Posterior cingulate gyrus (tissue), 11 donors: ENCODE measurements around the gene MYH7B.

Source experiments
- DNase-seq, 10 donors: peaks; one replicate each; pipeline versions ENCODE4 v3.0.0 to v3.0.0-alpha.2; 2020 to 2021; ENCODE audit warnings: mixed read lengths in 3 of 10
- intact Hi-C: fragments of 100-400 bp; cut with DNase I; formaldehyde crosslinking; loops from one replicate; pipeline ENCODE4 v1.15.1; 2023

Gene MYH7B

GRCh38 chr20:34971561-34972235 lies 16.0 kb downstream of the MYH7B start:
- peak in 2 of 10 donors; percentile 58 to 74 for DNase-seq
- intact Hi-C loops, result loop anchor here (5.0 kb wide), 1 partner anchor 121 kb away; the partner anchor contains the start of gene TRPC4AP

DNA sequence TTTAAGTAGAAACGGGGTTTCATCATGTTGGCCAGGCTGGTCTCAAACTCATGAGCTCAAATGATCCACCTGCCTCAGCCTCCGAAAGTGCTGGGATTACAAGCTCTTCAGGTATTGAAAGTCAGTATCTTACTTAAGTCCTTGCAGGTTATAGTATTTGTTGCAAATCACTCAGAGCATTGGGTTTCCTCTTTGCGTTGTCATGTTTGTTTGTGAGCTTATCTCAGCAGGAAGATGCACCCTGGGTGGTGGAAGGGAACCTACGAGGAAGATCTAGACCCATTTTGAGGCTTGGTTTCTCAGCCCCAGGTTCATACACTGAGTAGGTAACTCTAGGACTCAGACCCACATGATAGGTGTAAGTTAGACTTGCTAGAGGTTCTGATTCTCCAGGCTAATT lies 18.6 kb downstream of the MYH7B start:
- peak in 1 of 10 donors; percentile 12 for DNase-seq
- intact Hi-C loops, result loop anchor here (5.0 kb wide), 1 partner anchor 118 kb away; the partner anchor contains the start of gene TRPC4AP

DNA sequence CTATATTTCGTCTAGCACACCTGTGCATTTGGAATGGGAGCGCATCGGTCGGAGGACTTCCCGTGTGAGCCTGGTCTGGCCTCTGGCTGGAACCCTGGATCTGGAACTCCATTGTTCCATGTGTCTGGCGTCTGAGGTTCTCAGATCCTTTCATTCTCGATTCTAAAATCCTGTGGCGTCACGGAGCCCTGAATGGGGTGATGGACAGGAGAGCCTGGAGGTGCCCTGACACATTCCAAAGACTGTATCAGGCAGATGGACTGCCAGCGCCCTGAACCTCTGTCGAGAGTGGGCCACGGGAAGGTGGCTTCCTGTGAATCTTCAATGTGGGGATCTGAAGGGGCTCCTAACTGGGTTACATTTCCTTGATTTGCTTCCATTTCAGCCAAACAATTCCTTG lies 20.6 kb downstream of the MYH7B start:
- DNase-seq, result peak in 2 of 10 donors; percentile 34 to 47
- intact Hi-C loops, result no loop called here

DNA sequence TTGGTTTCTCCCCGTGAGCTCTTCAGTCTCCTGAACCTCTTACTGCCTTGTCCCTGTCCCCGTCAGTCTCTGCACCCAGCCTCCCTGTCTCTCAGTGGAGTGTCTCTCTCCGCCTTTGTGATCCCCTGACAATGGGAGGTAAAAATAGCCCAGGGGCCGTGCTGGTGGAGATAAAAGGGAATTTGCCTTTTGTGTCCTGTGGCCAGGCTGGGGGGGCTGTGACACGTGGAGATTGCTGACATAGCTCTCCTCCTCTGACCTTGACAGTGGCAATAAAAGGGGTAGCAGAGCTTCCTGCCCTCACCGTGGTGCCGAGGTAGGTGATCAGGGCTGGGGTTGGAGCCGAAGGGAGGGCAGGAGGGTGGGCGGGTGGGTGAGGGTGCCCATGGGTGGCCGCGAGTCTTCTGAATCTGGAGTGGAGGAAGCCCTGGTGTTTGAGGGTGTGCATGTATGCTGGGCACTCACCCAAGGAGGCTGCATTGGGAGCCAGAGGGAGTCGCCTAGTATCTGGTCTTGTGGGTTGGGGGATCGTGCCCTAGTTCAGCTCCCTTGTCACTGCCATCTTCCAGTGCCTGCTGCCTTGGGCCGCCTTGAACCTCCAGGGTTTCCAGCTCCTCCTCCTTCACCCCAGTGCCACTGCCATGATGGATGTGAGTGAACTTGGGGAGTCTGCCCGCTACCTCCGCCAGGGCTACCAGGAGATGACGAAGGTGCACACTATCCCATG lies 21.9 kb downstream of the MYH7B start:
- intact Hi-C loops, result no loop called here

GRCh38 chr20:34978092-34978744 lies 22.6 kb downstream of the MYH7B start:
- intact Hi-C loops, result no loop called here
- DNase-seq, result peak in 3 of 10 donors; percentile 18 to 66 (median 31)

More for the DNA sequence above, 21.9 kb downstream of the MYH7B start:
- peak in 3 of 10 donors; percentile 42 to 55 (median 45) for DNase-seq

GRCh38 chr20:34979366-34980153 lies 23.9 kb downstream of the MYH7B start:
- DNase-seq, result peak in 3 of 10 donors; percentile 43 to 77 (median 69)
- intact Hi-C loops, result no loop called here

- intact Hi-C loops, result no loop called here
- DNase-seq, result peak in 3 of 10 donors; percentile 47 to 77 (median 54)
These were observed 25.0 kb downstream of the MYH7B start for GRCh38 chr20:34980543-34981233.

DNA sequence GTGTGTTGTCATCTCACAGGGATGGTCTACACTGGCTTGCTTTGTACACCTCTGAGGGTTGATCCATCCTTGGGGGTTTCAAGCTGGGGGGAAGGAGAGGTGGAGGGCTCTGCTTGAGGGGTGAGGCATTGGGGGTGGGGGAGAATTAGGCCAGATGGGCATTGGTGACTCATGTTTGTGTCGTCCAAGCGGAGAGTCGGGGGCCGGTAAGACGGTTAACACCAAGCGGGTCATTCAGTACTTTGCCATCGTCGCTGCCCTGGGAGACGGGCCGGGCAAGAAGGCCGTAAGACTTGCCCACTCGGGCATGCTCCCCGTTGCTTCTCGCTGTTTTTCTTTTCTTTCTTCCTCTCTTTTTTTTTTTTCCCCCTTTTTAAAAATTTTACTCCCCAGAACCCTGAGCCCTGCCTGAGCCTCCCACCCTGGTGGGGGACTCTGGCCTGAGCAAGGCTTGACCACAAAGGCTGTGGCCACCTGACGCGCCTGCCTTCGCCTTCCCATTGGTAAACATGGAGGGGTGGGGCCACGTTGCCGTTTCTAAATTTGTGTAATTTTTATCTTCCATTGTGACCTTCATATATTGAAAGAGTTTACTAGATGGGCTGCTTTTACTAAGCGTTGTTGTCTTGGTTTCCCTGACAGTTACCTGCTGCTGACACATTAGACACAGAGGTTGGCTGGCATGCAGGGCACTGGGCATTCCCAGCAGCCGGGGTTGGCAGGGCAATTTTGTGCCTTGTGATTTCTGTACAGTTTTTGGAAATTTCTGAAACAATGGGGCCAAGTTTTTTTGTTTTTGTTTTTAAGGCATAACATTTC lies 26.8 kb downstream of the MYH7B start:
- peak in 3 of 10 donors; percentile 37 to 83 (median 63) for DNase-seq
- intact Hi-C loops, result no loop called here

GRCh38 chr20:34983089-34983820 lies 27.6 kb downstream of the MYH7B start:
- intact Hi-C loops, result no loop called here
- DNase-seq, result peak in 4 of 10 donors; percentile 1 to 36 (median 25)

GRCh38 chr20:34983995-34984735 lies 28.5 kb downstream of the MYH7B start:
- DNase-seq, result peak in 3 of 10 donors; percentile 41 to 55 (median 52)

GRCh38 chr20:34984756-34985261 lies 29.1 kb downstream of the MYH7B start:
- DNase-seq, result peak in 3 of 10 donors; percentile 23 to 87 (median 53)
- intact Hi-C loops, result no loop called here

More at GRCh38 chr20:34983995-34984735, 28.5 kb downstream of the MYH7B start:
- intact Hi-C loops, result no loop called here

GRCh38 chr20:34985461-34986310 lies 30.0 kb downstream of the MYH7B start:
- intact Hi-C loops, result no loop called here
- peak in 3 of 10 donors; percentile 16 to 70 (median 43) for DNase-seq

- intact Hi-C loops, result no loop called here
- peak in 3 of 10 donors; percentile 5 to 79 (median 41) for DNase-seq
These were observed 30.9 kb downstream of the MYH7B start for GRCh38 chr20:34986311-34987287.

DNA sequence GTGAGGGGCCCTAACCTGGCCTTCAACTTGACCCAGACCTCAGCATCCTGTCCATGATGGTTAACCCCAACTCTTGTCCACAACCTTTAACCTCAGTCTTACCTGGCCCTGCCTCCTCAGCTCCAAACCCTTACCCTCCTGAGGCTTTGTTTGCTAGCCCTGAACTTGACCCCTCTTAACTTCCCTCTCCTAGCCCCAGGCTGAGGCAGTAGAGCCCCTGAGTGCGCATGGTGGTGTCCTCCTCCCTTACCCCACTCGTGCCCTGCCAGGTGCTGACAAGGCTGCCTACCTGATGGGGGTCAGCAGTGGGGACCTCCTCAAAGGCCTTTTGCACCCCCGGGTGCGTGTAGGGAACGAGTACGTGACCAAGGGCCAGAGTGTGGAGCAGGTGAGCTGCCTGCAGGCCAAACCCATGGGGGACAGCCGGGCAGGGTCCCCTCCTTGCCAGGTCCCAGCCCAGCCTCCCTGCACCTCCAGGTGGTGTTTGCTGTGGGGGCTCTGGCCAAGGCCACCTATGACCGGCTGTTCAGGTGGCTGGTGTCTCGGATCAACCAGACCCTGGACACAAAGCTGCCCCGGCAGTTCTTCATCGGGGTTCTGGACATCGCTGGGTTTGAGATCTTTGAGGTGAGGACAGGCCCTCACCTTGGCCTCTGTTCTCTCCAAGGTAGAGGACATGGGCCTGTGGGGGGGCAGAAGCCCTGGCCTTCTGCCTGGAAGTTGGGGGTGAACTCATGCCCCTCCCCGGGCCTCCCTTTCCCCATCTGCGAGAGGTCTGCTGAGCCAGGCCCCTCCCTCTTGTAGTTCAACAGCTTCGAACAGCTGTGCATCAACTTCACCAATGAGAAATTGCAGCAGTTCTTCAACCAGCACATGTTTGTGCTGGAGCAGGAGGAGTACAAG lies 31.9 kb downstream of the MYH7B start:
- peak in 3 of 10 donors; percentile 3 to 74 (median 74) for DNase-seq
- intact Hi-C loops, result no loop called here
